Transverse colon (tissue), 4 donors: Measurements from ENCODE around the gene UPK3BL2.

Experiments
- POLR2AphosphoS5 ChIP-seq, 3 donors: sonication (generic); formaldehyde crosslinking; IDR thresholded peaks; one replicate each; pipeline ENCODE4 v1.6.1; 2016; ENCODE audit warnings: antibody characterized with exemption in 3 of 3
- TF ChIP-seq, protein P1 (sequence below), 5 experiments: fragments of 200-600 bp in 3 of 5; fragments of 450-650 bp in 2 of 5; sonication (generic) in 3 of 5; IDR thresholded peaks; 1 replicate in 2 of 5; 2 replicates in 3 of 5; pipeline ENCODE4 v1.5.1; 2016 to 2017; ENCODE audit warnings: antibody characterized with exemption in 5 of 5, inconsistent platforms in 3 of 5, mild to moderate bottlenecking in 2 of 5, moderate library complexity in 1 of 5

DNA sequence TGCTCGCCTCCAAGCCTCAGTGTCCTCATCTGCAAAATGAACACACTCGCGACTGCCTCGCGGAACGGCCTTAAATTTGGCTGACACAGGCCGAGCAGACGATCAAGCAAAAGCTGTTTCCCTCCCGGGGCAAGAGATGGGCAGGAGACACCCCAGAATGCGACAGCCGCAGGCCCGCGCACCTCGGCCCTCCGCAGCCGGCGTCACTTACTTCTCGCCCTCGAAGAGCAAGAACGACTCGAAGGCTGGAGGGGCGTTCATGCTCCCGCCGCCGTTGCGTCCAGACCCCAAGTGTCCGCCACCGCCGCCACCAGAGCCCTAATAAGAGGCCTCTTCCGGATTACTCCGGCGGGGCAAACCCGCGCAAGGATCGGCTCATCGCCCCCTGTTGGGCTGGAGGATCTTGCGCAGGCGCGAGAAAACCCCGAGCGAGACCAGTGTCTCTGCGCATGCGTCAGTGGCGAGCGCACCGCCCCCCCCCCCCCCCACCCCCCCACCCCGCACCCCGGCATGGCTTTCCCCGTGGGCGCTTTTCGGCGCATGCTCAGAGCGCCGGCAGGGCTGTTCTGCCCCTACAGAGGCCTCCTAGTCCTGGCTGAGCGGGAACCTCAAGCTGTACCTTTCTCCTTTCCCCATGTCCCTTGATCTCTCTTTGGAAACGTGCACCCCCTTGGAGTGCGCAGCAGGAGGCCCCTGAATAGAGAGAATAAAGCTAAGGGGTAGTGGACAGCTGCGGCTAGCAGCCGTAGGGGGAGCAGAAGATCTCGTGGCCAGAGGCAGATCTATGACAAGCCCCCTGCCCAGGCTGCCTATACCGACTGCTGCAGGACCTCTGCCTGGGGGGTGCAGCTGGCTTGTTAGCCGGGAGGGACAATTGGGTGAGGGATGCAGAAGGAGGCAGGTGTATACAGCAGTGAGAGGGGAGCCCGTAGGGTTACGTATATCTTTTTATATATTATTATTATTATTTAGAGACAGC lies 29.1 kb upstream of the UPK3BL2 start, which contains the start of gene POLR2J3:
- peak; percentile 40 to 76 (median 42) for TF ChIP-seq POLR2AphosphoS5 (IDR thresholded peaks at IDR 0.05)
- TF ChIP-seq, protein P1, sequence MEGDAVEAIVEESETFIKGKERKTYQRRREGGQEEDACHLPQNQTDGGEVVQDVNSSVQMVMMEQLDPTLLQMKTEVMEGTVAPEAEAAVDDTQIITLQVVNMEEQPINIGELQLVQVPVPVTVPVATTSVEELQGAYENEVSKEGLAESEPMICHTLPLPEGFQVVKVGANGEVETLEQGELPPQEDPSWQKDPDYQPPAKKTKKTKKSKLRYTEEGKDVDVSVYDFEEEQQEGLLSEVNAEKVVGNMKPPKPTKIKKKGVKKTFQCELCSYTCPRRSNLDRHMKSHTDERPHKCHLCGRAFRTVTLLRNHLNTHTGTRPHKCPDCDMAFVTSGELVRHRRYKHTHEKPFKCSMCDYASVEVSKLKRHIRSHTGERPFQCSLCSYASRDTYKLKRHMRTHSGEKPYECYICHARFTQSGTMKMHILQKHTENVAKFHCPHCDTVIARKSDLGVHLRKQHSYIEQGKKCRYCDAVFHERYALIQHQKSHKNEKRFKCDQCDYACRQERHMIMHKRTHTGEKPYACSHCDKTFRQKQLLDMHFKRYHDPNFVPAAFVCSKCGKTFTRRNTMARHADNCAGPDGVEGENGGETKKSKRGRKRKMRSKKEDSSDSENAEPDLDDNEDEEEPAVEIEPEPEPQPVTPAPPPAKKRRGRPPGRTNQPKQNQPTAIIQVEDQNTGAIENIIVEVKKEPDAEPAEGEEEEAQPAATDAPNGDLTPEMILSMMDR (IDR thresholded peaks at IDR 0.05), result peak; percentile 37 to 79 (median 60)
